HepG2 (cell line): ENCODE data around the gene RRAD. TPM values are rescaled to one million over a fixed set of nuclear protein-coding genes. Genes with fewer than 3 reads are reported as not detected.

Experiments used
- ARNT2 ChIP-seq: sonication (generic); formaldehyde crosslinking; IDR thresholded peaks from 2 replicates; pipeline ENCODE4 v1.8.0; 2022; ENCODE audit warnings: mild to moderate bottlenecking, low read depth, missing genetic modification reagents, moderate library complexity
- CC2D1A ChIP-seq: sonication (generic); formaldehyde crosslinking; IDR thresholded peaks from 2 replicates; pipeline ENCODE4 v1.8.1; 2023; ENCODE audit warnings: mild to moderate bottlenecking, missing genetic modification reagents
- CHD2 ChIP-seq: IDR thresholded peaks from 2 replicates; pipeline ENCODE4 v1.6.1; 2011; ENCODE audit warnings: low read depth, low read length, improper control_type of control experiment
- E2F5 ChIP-seq: sonication (generic); formaldehyde crosslinking; conservative IDR thresholded peaks from 2 replicates; pipeline ENCODE4 v1.4.0; 2020; ENCODE audit warnings: missing genetic modification reagents
- HDAC1 ChIP-seq: sonication (generic); formaldehyde crosslinking; IDR thresholded peaks from 2 replicates; pipeline ENCODE4 v1.5.1; 2020; ENCODE audit warnings: mild to moderate bottlenecking, missing genetic modification reagents
- MTF1 ChIP-seq: sonication (generic); formaldehyde crosslinking; IDR thresholded peaks from 2 replicates; pipeline ENCODE4 v1.5.0; 2020; ENCODE audit warnings: missing genetic modification reagents
- MXD3 ChIP-seq: IDR thresholded peaks from 2 replicates; pipeline ENCODE4 v1.6.1; 2016; ENCODE audit warnings: mild to moderate bottlenecking, missing biosample characterization, missing genetic modification reagents
- NCOA5 ChIP-seq: sonication (generic); formaldehyde crosslinking; IDR thresholded peaks from 2 replicates; pipeline ENCODE4 v1.4.0; 2020; ENCODE audit warnings: missing genetic modification reagents
- NFE2L1 ChIP-seq: sonication (generic); formaldehyde crosslinking; IDR thresholded peaks from 2 replicates; pipeline ENCODE4 v1.4.0; 2020; ENCODE audit warnings: missing genetic modification reagents, mild to moderate bottlenecking, borderline replicate concordance
- NR2F6 ChIP-seq, 2 experiments: IDR thresholded peaks; 2 replicates each; pipeline ENCODE4 v1.6.1; 2016; ENCODE audit warnings: antibody characterized with exemption in 1 of 2, mild to moderate bottlenecking in 1 of 2
- PLSCR1 ChIP-seq: sonication (generic); formaldehyde crosslinking; IDR thresholded peaks from 2 replicates; pipeline ENCODE4 v1.5.0; 2020; ENCODE audit warnings: missing genetic modification reagents, mild to moderate bottlenecking, borderline replicate concordance
- RAD21 ChIP-seq: fragments of 450-650 bp; formaldehyde crosslinking; IDR thresholded peaks from 2 replicates; pipeline ENCODE4 v1.5.0; 2020; ENCODE audit warnings: mild to moderate bottlenecking
- RERE ChIP-seq: IDR thresholded peaks from 2 replicates; pipeline ENCODE4 v1.6.1; 2016; ENCODE audit warnings: low read depth, missing genetic modification reagents, missing compliant biosample characterization
- SRSF1 ChIP-seq: fragments of 200-400 bp; formaldehyde crosslinking; optimal IDR thresholded peaks from 2 replicates; pipeline ENCODE3; 2017; ENCODE audit warnings: mild to moderate bottlenecking, low read depth, low read length, moderate library complexity
- SRSF9 ChIP-seq: fragments of 200-400 bp; formaldehyde crosslinking; IDR thresholded peaks from 2 replicates; pipeline ENCODE4 v1.6.1; 2018; ENCODE audit warnings: borderline replicate concordance, mild to moderate bottlenecking, low read depth, low read length; ENCODE audit not compliant: insufficient read depth, poor library complexity, severe bottlenecking
- TBX2 ChIP-seq: sonication (generic); formaldehyde crosslinking; IDR thresholded peaks from 2 replicates; pipeline ENCODE4 v1.5.0; 2020; ENCODE audit warnings: missing genetic modification reagents, mild to moderate bottlenecking, borderline replicate concordance
- ZNF160 ChIP-seq: sonication (generic); formaldehyde crosslinking; IDR thresholded peaks from 2 replicates; pipeline ENCODE4 v1.8.0; 2022; ENCODE audit warnings: mild to moderate bottlenecking, inconsistent platforms, missing genetic modification reagents
- ZNF484 ChIP-seq: sonication (generic); formaldehyde crosslinking; IDR thresholded peaks from 2 replicates; pipeline ENCODE4 v1.5.1; 2020; ENCODE audit warnings: mild to moderate bottlenecking, low read depth, missing genetic modification reagents, borderline replicate concordance
- ZNF564 ChIP-seq: sonication (generic); formaldehyde crosslinking; IDR thresholded peaks from 2 replicates; pipeline ENCODE4 v1.8.1; 2023; ENCODE audit warnings: mild to moderate bottlenecking, missing genetic modification reagents
- ZNF614 ChIP-seq: IDR thresholded peaks from 2 replicates; pipeline ENCODE4 v1.6.1; 2018; ENCODE audit warnings: missing biosample characterization, missing genetic modification reagents, inconsistent platforms, borderline replicate concordance
- ZNF747 ChIP-seq: sonication (generic); formaldehyde crosslinking; IDR thresholded peaks from 2 replicates; pipeline ENCODE4 v1.8.1; 2023; ENCODE audit warnings: missing genetic modification reagents, mild to moderate bottlenecking, borderline replicate concordance
- ZNF776 ChIP-seq: sonication (generic); formaldehyde crosslinking; IDR thresholded peaks from 2 replicates; pipeline ENCODE4 v1.4.0; 2020; ENCODE audit warnings: mild to moderate bottlenecking, missing genetic modification reagents
- ZNF792 ChIP-seq: IDR thresholded peaks from 2 replicates; pipeline ENCODE4 v1.6.1; 2016
- polyA plus RNA-seq, 8 experiments: library from polyadenylated mRNA; depleted of rRNA in 3 of 8; stranded (reverse) in 7 of 8; unstranded in 1 of 8; fragments of >200 nt; fragmentation: Illumina TruSeq in 4 of 8; extraction: Trizol in 4 of 8; gene quantifications; 2 replicates each; pipeline versions ENCODE4 v1.2.1 to v1.2.3, GENCODE V29; 2011 to 2016; ENCODE audit warnings: low read depth in 4 of 8, missing spikeins in 1 of 8, mixed read lengths in 1 of 8; ENCODE audit not compliant: insufficient read depth in 1 of 8
- total RNA-seq, 5 experiments: library from RNA; depleted of rRNA; stranded (reverse); fragments of >200 nt; fragmentation: Illumina TruSeq; extraction: Trizol; gene quantifications; 2 replicates each; pipeline ENCODE4 v1.2.3, GENCODE V29; 2016; ENCODE audit warnings: low read depth in 1 of 5

Gene RRAD
- total and polyA plus RNA-seq, 2 of the 13 experiments (the other 11 are each of a cell fraction or from before 2014, with no cell fraction given): 0.80 to 1.1 TPM

- TF ChIP-seq PLSCR1 (CRISPR knock-in tag) (no peak), SRSF9 (no peak), ZNF776 (CRISPR knock-in tag) (no peak), ZNF564 (CRISPR knock-in tag) (no peak), RERE (no peak), E2F5 (no peak), HDAC1 (CRISPR knock-in tag) (peak; percentile 53; the same call in 1 of the 2 replicates), ZNF484 (CRISPR knock-in tag) (no peak), NR2F6 (IDR thresholded peaks at IDR 0.05) (no peak), NR2F6 (CRISPR knock-in tag; IDR thresholded peaks at IDR 0.05) (no peak), MXD3 (no peak), ZNF747 (CRISPR knock-in tag) (peak; percentile 62; the same call in 1 of the 2 replicates), ZNF614 (peak; percentile 69; the same call in 1 of the 2 replicates), CC2D1A (CRISPR knock-in tag) (no peak), NCOA5 (no peak), TBX2 (no peak), ZNF160 (no peak), MTF1 (no peak), RAD21 (CRISPR knock-in tag) (peak; percentile 55), CHD2 (no peak), NFE2L1 (CRISPR knock-in tag) (no peak; the same call in 1 of the 2 replicates), ARNT2 (CRISPR knock-in tag) (no peak), ZNF792 (CRISPR knock-in tag) (0 out of 2 replicates have a peak, but pooled peaks have one; percentile 45), SRSF1 (no peak)
Observed at GRCh38 chr16:66961065-66961744, 35.9 kb upstream of the RRAD start, which contains the start of gene CES3 (continued).
